ENCODE data around the gene KRT79.
A peak's percentile ranks its signal among the peaks of the same experiment; 100 is the strongest.

The KRT79 gene

DNA sequence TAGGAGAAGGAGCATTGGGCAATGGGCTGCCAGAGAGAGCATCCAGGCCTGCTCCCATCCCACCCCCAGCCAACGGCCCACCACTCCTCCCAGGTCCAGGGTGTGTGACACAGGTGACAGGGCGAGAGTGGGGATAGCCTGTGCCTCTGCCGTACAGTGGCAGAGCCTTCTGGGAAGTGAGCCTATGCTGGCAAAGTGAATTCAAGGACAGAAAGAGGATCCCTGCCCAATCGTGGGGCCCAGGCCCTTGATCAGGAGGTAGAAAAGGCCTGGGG lies 553 bp upstream of the KRT79 start:
- DNase-seq, result no peak

DNA sequence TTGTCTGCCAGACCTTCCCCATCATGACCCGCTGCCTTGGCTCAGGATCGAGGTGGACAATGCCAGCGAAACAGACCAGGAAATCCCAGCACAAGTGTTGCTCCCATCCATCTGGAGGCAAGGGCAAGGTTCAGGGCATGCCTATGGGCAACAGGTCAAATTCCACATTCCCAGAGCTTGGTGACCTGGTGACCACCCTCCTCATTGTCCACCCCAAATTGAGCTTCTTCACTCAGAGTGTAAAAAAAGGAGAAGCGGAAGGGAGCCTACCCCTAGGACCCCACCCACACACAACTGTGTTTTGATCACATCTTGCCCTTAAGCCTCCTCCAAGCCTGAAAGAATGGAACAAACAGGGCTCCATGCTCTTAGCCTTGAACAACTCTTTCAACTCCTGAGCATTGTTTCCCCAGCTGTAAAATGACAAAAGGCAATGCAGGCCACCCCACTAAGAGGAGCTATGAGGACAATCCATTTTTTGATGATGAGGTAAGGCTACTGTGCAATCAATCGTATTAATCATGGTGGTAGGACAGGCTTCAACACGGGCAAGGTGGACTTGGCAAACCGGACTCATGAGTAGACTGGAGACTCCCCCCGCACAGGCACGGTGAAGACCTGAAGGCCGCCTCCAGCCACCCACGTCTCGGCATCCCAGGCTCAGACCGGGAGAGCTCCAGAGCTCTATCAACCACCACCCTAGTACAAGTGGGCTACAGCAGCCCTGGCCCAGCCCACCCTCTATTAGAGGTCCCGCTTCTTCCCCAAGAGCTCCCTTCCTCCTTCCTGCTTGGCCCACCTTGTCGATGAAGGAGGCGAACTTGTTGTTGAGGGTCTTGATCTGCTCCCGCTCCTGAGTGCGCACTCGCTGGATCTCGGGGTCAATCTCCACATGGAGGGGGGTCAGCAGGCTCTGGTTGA lies 866 bp downstream of the KRT79 start:
- peak; percentile 39 for DNase-seq

DNA sequence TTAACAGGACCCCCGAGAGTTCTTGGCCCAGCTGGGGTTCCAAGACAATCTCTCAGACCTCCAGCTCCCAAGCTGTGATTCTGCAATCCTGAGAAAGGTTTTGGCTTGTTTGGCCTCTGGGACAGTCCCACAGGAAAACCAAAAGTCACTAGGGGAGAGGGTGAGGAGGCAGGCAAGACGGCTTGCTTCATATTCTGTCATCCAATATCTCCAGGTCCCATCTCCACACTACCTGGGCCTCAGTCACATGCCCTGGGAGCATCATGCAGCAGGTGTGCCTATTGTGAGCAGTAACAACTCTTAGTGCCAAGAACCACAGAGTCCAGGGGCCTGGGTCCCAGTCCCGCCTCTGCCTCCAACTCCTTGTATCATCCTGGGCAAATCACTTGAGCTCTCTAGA lies 1.7 kb downstream of the KRT79 start:
- no peak for DNase-seq

DNA sequence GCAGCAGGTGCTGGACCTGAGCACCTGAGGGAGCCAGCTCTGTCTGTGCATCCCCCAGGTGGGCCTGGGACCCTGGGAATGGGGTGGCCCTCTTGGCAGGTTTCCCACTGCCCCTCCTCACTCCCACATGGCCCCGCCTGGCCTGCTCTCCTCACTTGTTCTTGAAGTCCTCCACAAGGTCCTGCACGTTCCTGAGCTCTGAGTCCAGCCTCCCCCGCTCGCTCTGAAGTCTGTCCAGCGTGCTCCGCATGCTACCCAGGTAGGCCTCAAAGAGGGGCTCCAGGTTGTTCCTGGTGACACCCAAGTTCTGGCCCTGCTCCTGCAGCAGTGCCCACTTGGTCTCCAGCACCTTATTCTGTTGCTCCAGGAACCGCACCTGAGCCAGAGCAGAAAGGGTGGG lies 2.9 kb downstream of the KRT79 start:
- DNase-seq, result no peak

DNA sequence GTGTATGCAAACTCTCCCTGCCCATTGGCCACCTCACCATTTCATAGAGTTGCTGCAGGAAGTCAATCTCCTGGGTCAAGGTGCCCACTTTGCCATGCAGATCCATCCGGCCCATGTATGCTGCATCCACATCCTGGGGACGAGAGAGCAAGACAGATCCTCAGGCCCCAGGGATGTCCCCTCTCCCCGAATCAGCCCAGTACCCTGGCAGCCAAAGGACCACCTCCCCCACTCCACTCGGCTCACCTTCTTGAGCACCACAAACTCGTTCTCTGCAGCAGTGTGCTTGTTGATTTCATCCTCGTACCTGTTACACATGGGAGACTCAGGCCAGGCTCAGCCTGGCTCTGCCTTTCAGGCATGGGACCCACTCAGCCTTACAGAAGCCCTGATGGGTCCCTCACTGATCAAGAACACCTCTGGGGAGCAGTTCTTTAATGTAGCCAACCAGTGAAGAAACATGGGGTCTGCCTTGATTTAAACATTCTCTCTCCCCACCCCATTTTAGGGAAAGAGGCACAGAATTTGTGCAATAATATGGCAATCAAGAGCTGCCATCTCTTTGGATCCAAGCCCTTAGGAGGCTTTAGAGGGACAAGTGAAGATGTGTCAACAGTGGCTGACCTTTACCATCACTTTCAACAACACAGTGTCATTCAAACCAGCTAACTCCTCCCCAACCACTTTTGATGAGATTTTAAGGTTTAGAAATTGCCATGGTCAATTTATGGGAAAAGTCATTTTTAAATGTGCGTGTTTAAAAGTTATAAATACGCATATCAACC lies 3.9 kb downstream of the KRT79 start:
- peak; percentile 37 for DNase-seq

DNA sequence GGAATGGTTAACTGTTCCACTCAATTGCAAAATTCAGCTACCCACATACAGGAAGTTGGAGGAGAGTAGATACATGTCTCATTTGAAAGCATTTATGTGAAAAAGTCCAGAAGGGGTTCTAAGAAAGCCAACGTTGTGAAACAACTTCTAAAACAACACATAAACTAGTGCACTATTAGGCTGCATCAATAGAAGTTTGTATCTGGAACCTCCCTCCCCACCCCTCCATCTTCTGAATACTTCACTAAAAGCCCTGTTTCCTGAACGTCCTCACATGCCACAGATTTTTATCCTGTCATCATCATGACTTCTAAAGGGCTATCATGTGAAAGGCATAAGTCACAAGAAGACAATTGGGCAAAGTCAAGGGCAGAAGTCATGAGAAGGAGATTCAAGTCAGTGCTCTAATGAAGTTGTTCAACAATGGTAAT lies 5.5 kb downstream of the KRT79 start:
- DNase-seq, result peak; percentile 79

DNA sequence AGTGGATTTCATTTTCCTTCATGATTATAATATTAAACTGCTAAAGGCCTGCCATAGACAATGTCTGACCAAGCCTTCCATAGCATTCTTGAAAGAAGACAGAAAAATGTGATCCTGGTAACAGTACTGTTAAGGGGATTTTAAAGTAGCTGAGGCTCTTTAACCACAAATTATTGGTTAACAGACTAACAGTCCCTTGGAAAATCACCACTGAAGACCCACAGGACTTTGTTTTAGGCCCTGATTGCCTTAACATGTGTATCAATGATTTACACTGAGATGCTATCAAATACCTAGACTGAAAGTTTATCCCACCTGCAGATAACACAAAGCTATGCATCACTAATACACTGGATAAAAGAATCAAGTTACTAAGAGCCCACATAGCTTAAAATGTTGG lies 6.0 kb downstream of the KRT79 start:
- no peak for DNase-seq

DNA sequence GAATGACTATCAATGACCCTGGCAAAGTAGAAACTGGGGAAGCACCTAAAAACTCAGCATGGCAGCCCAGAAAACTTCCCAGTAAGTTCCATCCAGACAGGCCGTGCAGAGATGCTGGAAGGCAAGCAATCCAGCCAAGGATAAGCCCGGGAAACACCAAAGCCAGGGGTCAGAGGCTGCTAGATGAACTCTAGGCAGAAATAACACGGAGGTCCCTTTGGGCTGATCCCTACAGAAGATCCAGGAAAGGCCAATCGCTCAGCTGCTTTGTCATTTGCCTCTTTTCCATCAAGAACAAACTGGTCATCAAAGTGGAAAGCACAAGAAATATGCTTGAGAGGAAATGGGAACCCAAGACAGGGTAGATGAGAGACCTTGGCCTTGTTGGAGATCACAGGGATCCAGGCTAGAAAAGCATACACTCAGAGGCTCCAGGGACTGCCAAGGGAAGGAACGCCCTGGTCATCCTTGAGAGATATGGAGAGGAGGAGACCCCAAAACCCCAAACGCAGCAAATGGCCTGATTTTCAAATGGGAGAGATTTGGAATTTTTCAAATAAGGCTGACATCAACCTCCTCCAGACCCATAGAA lies 6.5 kb downstream of the KRT79 start:
- no peak for DNase-seq

DNA sequence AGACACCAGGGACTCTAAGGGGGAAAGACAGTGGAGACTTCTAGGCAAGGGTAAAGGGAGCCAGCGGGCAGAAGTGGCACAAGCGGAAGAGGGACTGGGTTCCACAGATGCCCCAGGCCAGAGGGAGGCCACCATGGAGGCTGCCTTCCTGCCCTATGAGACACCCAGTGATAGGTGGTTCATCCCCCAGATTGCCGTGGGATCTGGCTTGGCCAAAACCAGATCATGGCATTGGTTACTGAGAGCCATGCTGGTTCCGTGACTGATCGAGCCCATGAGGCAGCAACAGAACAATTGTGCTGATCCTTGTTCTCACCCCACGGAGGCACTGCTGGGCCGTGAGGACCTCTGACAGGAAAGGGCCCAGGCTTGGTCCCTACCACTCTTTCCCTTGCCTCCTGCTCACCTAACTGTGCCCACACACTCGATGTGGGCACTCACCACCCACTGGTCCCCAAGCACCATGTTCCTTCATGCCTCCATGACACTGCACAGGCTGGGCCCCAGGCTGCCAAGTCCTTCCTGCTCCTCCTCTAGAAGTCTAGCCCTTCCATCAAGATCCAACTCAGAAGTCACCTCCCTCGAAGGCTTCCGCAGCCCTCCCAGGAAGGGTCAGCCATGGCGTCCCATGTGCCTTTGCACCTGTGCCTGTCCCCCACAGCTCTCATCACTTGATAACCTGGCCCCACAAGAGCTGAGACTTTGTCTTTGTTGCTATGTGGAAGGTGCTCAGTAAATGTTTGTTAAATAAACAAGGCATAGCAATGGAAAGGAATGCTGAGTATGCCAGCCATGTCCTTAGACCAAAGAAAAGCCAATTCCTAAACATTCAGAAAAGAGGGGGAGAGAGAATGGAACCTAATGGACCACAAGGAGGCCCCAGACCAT lies 7.3 kb downstream of the KRT79 start:
- DNase-seq, result no peak

DNA sequence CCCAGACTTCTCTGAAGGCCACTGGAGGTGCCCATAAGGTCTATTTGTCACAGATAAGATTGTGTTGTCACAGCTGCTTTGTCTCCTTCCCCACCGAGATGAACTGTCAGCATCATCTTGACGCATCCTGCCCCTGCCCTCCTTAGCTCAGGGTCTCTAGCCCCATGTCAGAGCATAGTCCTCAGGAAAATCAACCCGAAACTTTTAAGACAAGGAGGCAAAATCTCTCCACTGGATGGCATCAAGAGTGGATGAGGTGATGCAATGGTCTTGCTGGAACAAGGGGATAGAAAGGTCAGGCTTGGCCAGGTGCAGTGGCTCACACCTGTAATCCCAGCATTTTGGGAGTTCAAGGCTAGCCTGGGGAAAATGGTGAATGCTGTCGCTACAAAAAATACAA lies 8.2 kb downstream of the KRT79 start:
- no peak for DNase-seq

DNA sequence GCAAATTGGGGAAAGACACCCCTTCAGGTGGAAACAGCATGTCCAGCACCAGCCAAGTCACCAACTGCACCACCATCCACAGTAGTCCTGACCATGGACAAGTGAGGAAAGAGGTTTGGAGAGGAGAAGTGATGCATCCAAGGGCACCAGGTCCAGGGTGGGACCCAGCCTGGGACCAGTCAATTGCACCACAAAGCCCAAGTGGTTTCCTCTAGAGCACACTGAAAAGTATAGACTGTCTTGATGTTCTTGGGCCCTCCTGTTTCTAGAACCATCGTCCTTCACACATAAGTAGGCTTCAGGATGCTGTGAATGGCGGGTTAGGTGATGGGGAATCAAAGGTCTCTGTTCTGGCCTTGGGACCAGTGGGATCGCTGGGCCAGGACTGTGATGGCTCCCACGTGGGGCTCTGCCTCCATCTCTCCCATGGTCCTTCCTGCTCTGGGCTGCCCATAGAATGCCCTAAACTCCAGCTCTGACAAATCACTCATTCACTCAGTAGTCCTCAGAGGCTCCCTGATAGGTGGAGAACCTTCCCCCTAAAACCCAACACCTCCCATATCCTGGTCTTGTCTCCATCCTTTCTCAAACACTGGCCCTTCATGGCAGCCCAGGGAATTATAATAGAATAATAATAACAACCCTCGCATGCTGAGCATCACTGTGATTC lies 9.2 kb downstream of the KRT79 start:
- DNase-seq, result no peak

DNA sequence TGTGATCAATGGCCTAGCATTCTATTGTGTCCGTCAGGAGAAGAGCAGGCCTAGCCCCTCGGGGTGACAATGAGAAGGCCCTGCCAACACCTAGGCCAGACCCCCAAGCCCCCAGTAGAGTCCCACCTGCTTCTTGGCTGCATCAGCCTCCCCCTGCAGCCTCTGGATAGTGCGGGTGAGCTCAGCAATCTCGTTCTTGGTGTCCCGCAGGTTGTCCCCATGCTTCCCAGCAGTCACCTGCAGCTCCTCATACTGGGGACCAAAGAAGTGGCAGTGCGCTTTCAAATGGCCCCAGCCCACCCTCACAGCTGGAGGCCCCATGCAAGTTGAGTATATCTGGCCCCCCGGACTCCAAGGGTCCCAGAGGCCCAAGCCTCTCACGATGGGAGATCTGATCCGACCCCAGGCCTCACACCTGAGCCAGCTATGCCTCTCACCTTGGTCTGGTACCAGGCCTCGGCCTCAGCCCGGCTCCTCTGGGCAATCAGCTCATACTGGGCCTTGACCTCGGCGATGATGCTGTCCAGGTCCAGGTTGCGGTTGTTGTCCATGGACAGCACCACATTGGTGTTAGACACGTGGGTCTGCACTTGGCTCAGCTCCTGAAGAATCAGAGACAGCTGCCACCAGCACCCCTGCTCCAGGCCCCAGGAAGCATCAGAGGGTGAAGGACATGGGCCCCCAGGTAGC lies 10.2 kb downstream of the KRT79 start:
- DNase-seq, result no peak

DNA sequence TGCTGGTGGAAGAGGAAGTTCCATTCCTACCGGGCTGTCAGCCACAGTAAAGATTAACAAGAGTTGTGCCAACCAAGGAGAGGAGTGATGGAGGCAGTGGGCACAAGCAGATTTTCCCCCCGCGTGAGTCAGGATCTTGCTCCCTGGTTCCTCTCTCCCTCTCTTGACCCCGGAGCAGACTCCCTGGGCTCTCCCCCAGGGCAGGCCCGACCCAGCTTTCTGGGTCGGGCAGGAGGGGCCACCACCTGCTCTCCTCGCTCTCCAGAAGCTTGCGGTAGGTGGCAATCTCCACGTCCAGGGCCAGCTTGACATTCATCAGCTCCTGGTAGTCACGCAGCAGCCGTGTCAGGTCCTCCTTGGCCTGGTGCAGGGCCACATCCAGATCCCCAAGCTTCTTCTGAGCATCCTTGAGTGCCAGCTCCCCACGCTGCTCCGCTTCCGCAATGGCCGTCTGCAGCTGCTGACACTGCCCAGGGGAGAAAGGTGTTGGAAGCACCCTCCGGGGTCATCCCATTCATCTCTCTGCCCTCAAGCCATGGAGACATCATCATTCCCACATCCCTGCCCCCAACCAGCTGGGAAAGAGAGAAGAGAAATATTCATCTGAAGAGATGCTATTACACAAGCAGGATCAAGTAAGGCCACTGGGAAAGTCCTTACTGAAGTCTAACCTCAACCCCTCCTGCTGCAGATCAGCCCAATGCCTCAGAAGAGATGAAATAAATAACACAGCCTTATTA lies 11.2 kb downstream of the KRT79 start:
- DNase-seq, result no peak

DNA sequence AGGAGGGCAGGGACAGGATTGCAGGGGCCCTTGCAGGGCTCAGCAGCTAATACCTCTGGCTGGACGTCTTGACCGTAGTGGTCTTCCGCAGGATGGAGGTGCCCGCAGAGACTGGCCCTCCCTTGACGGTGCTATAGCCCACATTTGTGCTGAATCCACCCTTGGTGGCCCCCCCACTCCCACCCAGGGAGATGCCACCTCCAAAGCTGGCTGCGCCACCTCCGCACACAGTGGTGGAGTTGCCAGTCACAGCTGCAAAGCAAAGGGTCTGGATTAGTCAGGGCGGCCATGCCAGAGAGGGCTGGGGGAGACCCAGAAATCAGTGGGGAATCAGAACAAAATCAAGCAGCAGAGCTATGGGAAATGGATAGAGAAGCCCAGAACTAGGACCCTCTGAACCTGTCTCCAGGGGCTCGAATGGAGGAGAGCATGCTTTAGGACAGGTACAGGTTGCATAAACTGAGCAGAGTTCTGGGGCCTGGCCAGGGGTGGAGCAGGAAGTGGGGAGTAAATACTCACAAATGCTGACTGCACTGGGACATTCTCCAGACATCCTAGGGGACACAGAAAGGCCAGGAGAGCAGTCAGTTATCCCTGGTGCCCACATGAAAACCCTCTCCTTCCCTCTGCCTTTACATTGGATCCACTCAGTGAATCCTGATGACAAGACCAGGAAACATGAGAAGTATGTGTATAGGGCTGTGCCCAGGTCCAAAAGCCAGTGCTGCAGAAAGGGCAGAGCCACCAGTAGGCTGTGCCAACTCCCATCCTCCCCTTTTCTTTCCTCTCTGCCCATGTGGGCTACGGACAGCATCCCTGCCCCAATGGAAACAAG lies 12.1 kb downstream of the KRT79 start:
- DNase-seq, result no peak

DNA sequence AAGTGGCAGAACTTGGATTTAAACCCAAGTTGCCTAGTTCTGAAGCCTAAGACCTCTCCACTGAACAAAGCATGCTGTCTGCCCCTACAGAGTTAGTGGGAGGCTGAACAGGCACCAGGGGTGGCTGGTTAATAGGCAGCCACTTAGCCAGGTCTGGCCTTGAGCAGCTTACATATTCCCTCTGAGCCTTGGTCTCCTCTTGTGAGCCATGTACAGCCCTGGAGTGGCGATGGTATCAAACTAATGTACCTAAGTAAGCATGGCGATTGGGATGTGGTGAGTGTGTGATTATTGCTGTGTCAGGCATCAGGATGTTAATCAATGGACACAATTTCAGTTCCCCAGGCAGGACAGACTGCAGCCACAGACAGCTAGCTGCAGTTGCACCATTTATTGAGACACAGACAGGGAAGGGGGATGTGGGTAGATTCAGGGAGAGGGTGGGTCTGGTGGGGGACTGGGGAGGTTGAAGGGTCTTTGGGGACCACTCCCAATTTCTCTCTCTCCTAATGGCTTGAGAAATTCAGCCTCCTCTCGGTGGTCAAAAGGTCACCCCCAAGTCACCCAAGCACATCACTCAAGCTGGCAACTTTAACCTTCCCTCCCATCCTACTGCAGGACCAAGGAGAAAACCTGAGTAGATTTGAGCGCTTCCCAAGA lies 12.9 kb downstream of the KRT79 start:
- no peak for DNase-seq

DNA sequence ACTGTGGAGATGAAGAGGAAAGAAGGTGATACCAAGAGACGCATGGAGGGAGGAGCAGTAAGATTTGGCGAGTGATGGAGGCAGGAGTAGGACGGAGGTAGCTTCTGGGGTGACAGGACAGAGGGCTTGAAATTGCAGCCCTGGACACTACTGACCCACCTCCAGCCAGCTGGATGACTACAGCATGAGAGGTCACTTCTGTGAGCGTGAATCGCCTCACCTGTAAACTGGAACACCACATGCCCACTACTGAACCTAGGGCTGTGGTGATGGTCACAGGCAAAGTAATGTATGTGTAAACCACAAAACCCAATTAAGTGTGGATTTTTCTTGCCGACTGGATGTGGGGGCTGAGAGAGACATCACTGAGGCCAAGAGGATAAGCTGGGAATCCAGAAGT lies 13.6 kb downstream of the KRT79 start:
- no peak for DNase-seq

DNA sequence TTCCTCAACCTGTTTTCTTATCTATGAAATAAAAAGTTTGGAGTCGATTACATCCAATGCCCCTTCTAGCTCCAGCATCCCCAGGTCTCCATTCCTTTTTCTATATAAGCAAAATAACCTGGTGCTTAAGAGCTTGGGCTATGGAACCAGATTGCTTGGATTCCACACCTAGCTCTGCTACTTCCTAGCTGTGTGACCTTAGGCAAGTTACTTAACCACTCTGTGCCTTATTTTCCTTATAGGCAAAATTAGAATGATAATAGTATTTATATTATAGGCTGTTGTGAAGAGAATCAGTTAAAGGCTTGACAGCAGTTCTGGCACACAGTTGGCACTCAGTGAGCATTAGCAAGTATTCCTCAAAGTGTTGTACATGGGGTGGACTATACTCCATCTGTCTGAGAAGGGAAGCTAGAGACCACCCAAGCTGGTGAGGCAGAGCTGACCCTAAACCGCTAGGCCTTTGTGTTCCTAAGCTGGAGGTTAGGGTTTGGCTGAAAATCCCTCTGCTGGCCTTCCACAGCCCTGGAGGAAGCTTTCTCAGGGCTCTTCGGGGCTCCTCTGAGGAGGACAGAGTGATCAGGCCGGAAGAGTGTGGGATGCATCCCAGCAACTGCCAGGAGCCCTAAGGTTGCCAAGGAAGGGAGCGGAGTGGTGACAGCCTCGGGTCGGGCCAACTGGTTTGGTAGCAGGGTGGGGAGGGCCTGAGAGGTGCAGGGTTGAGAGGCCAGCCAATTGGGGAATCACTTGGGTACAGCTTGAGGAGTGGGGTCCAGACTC lies 14.2 kb downstream of the KRT79 start:
- DNase-seq, result no peak

DNA sequence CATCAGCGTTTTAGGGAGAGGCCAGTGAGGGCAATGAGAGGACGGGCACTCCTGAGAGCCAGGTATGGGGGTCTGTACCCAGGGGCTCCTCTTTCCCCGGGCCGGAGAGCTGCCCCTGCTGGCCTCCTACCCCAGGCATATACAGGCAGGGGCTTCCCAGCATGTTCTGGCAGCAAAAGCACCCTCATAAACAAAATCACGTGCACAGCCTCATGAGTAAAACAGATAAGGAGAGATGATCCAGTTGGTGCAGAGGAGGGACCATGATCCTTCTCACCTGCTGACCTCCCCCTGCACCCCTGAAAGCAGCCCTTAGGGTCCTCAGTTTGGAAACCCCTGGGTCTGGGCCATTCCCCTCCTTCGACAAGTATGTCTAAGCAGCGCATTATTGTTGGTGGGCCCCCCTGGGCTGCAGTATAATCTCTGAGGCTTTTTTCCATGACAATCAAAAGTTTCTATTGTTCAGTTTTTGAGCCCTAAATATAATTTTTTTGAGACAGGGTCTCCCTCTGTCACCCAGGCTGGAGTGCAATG lies 15.2 kb downstream of the KRT79 start:
- DNase-seq, result no peak
